ENCODE measurements around the gene GAS2L2.

Gene GAS2L2
- 0.05 to 0.35 reads per million in 2 donors for total RNA-seq

GRCh38 chr17:35752945-35753764 lies at the start of gene GAS2L2:
Gene GAS2L2, minus strand, starts transcription at chr17:35753239. Its CDS starts 389 bp downstream, at chr17:35752850.
- DNase-seq: no peak

- DNase-seq: no peak
Observed at GRCh38 chr17:35801583-35802224, 48.7 kb upstream of the GAS2L2 start.

- DNase-seq: no peak
Observed at GRCh38 chr17:35799942-35800341, 46.9 kb upstream of the GAS2L2 start.

GRCh38 chr17:35797918-35798317 lies 44.9 kb upstream of the GAS2L2 start:
- DNase-seq: no peak

- no peak for DNase-seq
Observed at GRCh38 chr17:35797370-35797769, 44.3 kb upstream of the GAS2L2 start.

GRCh38 chr17:35796942-35797341 lies 43.9 kb upstream of the GAS2L2 start:
- DNase-seq: no peak

- DNase-seq: no peak
Observed at GRCh38 chr17:35795871-35796265, 42.8 kb upstream of the GAS2L2 start.

- peak; percentile 23 for DNase-seq
Observed at GRCh38 chr17:35795007-35795870, 42.2 kb upstream of the GAS2L2 start, which contains the start of gene MMP28. Gene MMP28, minus strand, starts transcription at chr17:35795641. Its CDS starts 264 bp downstream, at chr17:35795377.

- DNase-seq: no peak
Observed at GRCh38 chr17:35793257-35793656, 40.2 kb upstream of the GAS2L2 start.

- DNase-seq: no peak
Observed at GRCh38 chr17:35791681-35792350, 38.8 kb upstream of the GAS2L2 start.

GRCh38 chr17:35790841-35791240 lies 37.8 kb upstream of the GAS2L2 start:
- DNase-seq: no peak

GRCh38 chr17:35788477-35789368 lies 35.7 kb upstream of the GAS2L2 start:
- DNase-seq: no peak

GRCh38 chr17:35786941-35787432 lies 33.9 kb upstream of the GAS2L2 start:
- DNase-seq: no peak

- DNase-seq: no peak
Observed at GRCh38 chr17:35784895-35785294, 31.9 kb upstream of the GAS2L2 start.

- no peak for DNase-seq
Observed at GRCh38 chr17:35780950-35781349, 27.9 kb upstream of the GAS2L2 start.

GRCh38 chr17:35778641-35779196 lies 25.7 kb upstream of the GAS2L2 start:
- DNase-seq: no peak

- no peak for DNase-seq
Observed at GRCh38 chr17:35775583-35775982, 22.5 kb upstream of the GAS2L2 start.

GRCh38 chr17:35775039-35775438 lies 22.0 kb upstream of the GAS2L2 start:
- no peak for DNase-seq

GRCh38 chr17:35774499-35774898 lies 21.5 kb upstream of the GAS2L2 start:
- DNase-seq: no peak

GRCh38 chr17:35773679-35774425 lies 20.8 kb upstream of the GAS2L2 start:
- no peak for DNase-seq

All from activated gamma-delta T cell (primary cell).